SJCRH30 (cell line): ENCODE results near the gene OR2D2. TPM values are rescaled to one million over a fixed set of nuclear protein-coding genes. Genes with fewer than 3 reads are reported as not detected.
A peak's percentile ranks its signal among the peaks of the same experiment; 100 is the strongest.
"Not testable (repeated sequence)": the region's sequence is repeated elsewhere in the genome, so short reads cannot be mapped to it uniquely, and the experiment has no call there.

ENCODE experiments used
- DNase-seq, 2 experiments: peaks; one replicate each; pipeline ENCODE4 v3.0.0-alpha.2; 2015 to 2020
- H3K27ac ChIP-seq: fragments of 250-450 bp; sonication (Bioruptor Pico); 2 replicates; pipeline ENCODE4 v1.5.1; 2020; ENCODE audit warnings: mild to moderate bottlenecking, moderate library complexity
- H3K27me3 ChIP-seq: fragments of 250-450 bp; sonication (Bioruptor Pico); 2 replicates; pipeline ENCODE4 v1.5.1; 2020; ENCODE audit warnings: mild to moderate bottlenecking, moderate library complexity
- H3K36me3 ChIP-seq: fragments of 250-450 bp; sonication (Bioruptor Pico); 2 replicates; pipeline ENCODE4 v1.5.1; 2020; ENCODE audit warnings: mild to moderate bottlenecking, moderate library complexity
- H3K4me1 ChIP-seq: fragments of 250-450 bp; sonication (Bioruptor Pico); 2 replicates; pipeline ENCODE4 v1.5.1; 2020; ENCODE audit warnings: mild to moderate bottlenecking, moderate library complexity
- H3K4me3 ChIP-seq: fragments of 250-450 bp; sonication (Bioruptor Pico); 2 replicates; pipeline ENCODE4 v1.5.1; 2020; ENCODE audit warnings: mild to moderate bottlenecking, moderate library complexity
- H3K9me3 ChIP-seq: fragments of 250-450 bp; sonication (Bioruptor Pico); replicated peaks from 2 replicates; pipeline ENCODE4 v1.5.1; 2020; ENCODE audit warnings: mild to moderate bottlenecking, moderate library complexity
- total RNA-seq: library from RNA; depleted of rRNA; stranded (reverse); fragments of >200 nt; shearing (Covaris generic); gene quantifications from 2 replicates; pipeline ENCODE4 v1.2.3, GENCODE V29; 2014; rRNA removed

OR2D2 gene, protein sequence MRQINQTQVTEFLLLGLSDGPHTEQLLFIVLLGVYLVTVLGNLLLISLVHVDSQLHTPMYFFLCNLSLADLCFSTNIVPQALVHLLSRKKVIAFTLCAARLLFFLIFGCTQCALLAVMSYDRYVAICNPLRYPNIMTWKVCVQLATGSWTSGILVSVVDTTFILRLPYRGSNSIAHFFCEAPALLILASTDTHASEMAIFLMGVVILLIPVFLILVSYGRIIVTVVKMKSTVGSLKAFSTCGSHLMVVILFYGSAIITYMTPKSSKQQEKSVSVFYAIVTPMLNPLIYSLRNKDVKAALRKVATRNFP
- not detected in 2 replicates for total RNA-seq

DNA sequence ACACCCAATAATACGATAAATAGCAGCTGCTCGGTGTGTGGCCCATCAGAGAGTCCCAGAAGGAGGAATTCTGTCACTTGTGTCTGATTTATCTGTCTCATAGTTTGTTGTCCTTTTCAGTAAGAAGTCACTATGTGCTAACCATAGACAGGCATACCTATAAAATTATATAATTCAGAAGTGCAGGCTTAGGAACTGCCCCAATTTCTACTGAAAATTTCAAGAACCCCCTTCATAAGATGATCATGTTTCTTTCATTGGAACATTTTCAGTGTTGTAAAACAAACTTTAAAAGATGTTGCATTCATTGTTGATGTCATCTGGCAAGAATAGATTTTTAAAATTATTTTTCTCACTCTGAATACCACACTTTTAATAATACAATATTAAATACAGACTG, at the start of gene OR2D2:
Gene OR2D2 (minus strand): TSS at position 101 of the 400 bp plus-strand sequence. CDS start 0 bp downstream, at position 101.
- H3K36me3 ChIP-seq, result no peaks in the 10 kb centered on the region
- no peak within 1 kb of the TSS for H3K27ac ChIP-seq
- H3K27me3 ChIP-seq, result no peaks in the 10 kb centered on the region
- H3K4me1 ChIP-seq, result no peaks in the 10 kb centered on the region
- no peaks in the 10 kb centered on the region for H3K9me3 ChIP-seq
- no peak for DNase-seq
- H3K4me3 ChIP-seq, result no peak within 1 kb of the TSS

GRCh38 chr11:6941970-6942369, 49.7 kb upstream of the OR2D2 start:
- Histone ChIP-seq H3K4me3 (no peak overlapping the region), H3K9me3 (no peaks in the 10 kb centered on the region), H3K4me1 (no peaks in the 10 kb centered on the region), H3K27me3 (no peaks in the 10 kb centered on the region), H3K36me3 (no peaks in the 10 kb centered on the region), H3K27ac (no peak overlapping the region)
- DNase-seq, result no peak

DNA sequence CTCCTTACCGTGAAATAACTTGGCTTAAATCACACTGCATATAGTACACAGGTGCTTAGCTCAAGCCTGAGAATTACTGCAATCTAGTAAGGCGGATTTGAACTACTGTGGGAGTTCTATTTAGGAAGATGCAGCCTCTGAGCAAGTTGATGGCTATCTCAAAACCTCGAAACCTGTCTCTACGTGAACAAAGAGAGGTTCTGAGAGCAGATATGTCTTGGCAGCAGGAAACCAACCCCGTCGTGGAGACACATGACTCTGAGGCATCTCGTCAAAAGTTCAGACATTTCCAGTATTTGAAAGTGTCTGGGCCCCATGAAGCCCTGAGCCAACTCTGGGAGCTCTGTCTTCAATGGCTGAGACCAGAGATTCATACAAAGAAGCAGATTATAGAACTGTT, 39.8 kb upstream of the OR2D2 start:
- Histone ChIP-seq H3K4me3 (no peak overlapping the region), H3K27me3 (peaks cover 9% of the 10 kb centered on the region; the same call in 1 of the 2 replicates), H3K36me3 (no peaks in the 10 kb centered on the region), H3K4me1 (no peaks in the 10 kb centered on the region), H3K27ac (no peak overlapping the region), H3K9me3 (no peaks in the 10 kb centered on the region)
- no peak for DNase-seq

- Histone ChIP-seq H3K9me3 (no peaks in the 10 kb centered on the region), H3K36me3 (no peaks in the 10 kb centered on the region), H3K4me1 (no peaks in the 10 kb centered on the region), H3K4me3 (no peak overlapping the region), H3K27ac (no peak overlapping the region), H3K27me3 (peaks cover 9% of the 10 kb centered on the region; the same call in 1 of the 2 replicates)
- DNase-seq, result no peak
Observed at GRCh38 chr11:6931146-6931713, 38.9 kb upstream of the OR2D2 start.

DNA sequence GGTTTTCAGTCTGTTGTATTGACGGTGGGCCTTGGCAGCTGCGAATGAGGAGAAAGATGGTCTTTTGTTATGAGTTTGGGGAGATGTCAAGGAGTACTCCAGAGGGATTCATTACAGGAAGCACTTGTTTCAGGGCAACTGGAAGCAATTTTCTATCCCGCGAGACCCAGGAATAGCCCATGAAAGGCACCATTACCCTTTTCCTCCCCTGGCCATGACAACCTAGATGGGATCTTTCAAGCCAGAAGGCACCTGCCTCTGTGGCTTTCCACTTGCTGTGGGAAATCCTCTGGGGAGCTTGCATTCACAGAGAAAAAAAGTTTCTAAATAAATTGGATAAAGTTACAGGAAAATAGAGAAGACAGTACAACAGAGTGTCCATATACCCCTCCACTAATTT, 36.6 kb upstream of the OR2D2 start:
- H3K27ac ChIP-seq, result no peak overlapping the region
- H3K4me3 ChIP-seq, result no peak overlapping the region
- H3K36me3 ChIP-seq, result no peaks in the 10 kb centered on the region
- no peaks in the 10 kb centered on the region for H3K4me1 ChIP-seq
- no peaks in the 10 kb centered on the region for H3K9me3 ChIP-seq
- H3K27me3 ChIP-seq, result 0 out of 2 replicates have a peak, but pooled peaks cover 5% of the 10 kb centered on the region
- peak in 1 of 2 experiments; percentile 4 for DNase-seq

DNA sequence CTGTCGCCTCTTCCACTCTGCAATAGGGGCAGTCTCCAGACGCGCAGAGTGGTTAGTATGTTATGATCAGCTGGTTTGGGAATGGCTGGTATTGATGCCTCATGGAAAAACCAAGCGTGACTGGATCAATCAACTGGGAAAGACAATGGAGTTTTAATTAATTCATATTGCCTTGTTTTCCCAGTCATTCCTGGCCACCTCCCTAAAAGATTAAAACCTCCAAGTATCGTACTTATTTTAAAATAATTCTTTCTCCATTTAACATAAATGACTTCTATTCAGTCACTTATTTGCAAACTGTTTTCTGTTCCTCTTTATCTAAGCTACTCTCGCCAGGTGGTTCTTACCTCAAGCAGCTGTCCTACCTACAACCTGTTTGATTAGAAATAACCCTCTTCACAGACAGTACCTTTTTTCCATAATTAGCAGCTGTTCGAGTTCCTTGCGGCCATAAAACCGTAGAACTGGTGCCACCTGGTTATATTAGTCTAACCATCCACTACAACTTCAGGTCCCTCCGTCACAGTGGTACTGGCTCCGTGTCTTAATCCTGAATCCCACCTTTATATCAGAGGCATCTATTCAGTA, 34.8 kb upstream of the OR2D2 start:
- Histone ChIP-seq H3K27ac (no peak overlapping the region), H3K4me3 (no peak overlapping the region), H3K9me3 (no peaks in the 10 kb centered on the region), H3K4me1 (no peaks in the 10 kb centered on the region), H3K27me3 (no peaks in the 10 kb centered on the region), H3K36me3 (no peaks in the 10 kb centered on the region)
- no peak for DNase-seq

GRCh38 chr11:6926208-6927029, 34.1 kb upstream of the OR2D2 start, which contains the start of gene ZNF215:
ZNF215 (plus strand) TSS chr11:6926426; CDS start chr11:6932273, 5,847 bp downstream.
- no peaks in the 10 kb centered on the region for H3K4me1 ChIP-seq
- no peaks in the 10 kb centered on the region for H3K27me3 ChIP-seq
- H3K9me3 ChIP-seq, result no peaks in the 10 kb centered on the region
- H3K4me3 ChIP-seq, result no peak within 1 kb of the TSS
- H3K27ac ChIP-seq, result no peak within 1 kb of the TSS
- no peaks in the 10 kb centered on the region for H3K36me3 ChIP-seq
- no peak for DNase-seq

GRCh38 chr11:6925636-6926207, 33.4 kb upstream of the OR2D2 start:
- no peak overlapping the region for H3K4me3 ChIP-seq
- no peaks in the 10 kb centered on the region for H3K36me3 ChIP-seq
- H3K4me1 ChIP-seq, result no peaks in the 10 kb centered on the region
- no peak for DNase-seq
- H3K27me3 ChIP-seq, result no peaks in the 10 kb centered on the region
- no peaks in the 10 kb centered on the region for H3K9me3 ChIP-seq
- no peak overlapping the region for H3K27ac ChIP-seq

DNA sequence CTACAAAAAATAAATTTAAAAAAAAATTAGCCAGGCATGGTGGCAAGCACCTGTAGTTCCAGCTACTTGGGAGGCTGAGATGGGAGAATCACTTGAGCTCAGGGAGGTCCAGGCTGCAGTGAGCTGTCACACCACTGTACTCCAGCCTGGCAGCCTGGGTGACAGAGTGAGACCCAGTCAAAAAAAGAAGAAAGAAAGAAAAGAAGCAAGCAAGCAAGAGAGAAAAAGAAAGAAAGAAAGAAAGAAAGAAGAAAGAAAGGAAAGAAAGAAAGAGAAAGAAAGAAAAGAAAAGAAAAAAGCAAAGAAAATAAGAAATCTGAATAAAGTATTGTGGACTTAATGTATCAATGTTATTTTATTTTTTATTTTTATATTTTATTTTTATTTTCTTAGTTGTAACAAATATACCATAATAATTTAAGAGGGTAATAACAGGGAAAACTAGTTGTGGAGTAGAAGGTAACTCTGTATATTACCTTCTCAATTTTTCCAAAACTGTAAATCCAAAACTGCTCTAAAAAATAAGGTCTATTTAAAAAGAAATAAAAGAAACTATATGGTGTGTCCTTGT, 32.8 kb upstream of the OR2D2 start:
- H3K9me3 ChIP-seq, result no peaks in the 10 kb centered on the region
- no peak overlapping the region for H3K27ac ChIP-seq
- H3K27me3 ChIP-seq, result no peaks in the 10 kb centered on the region
- no peaks in the 10 kb centered on the region for H3K36me3 ChIP-seq
- no peak for DNase-seq
- H3K4me3 ChIP-seq, result no peak overlapping the region
- H3K4me1 ChIP-seq, result no peaks in the 10 kb centered on the region

DNA sequence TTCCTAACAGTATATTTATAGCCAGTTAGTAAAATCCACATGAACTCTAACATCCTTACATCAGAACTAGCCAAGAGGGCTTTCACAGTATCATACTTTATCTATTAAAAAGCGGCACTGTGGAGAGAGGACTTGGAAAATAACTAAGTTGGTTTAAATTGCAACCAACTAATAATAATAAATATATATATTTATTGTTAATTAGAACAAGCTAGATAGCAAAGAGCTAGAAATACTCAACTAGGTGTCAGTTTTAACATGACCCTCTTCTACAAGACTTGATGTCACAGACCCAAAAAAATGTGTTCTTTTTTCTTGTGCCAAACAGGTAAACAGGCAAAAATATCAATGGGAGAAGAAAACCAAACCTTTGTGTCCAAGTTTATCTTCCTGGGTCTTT, 28.4 kb upstream of the OR2D2 start, which contains the start of gene OR2D3:
Gene OR2D3 (plus strand): TSS at position 301 of the 400 bp plus-strand sequence. CDS start 0 bp downstream, at position 301.
- no peak within 1 kb of the TSS for H3K27ac ChIP-seq
- no peaks in the 10 kb centered on the region for H3K36me3 ChIP-seq
- no peaks in the 10 kb centered on the region for H3K27me3 ChIP-seq
- no peaks in the 10 kb centered on the region for H3K9me3 ChIP-seq
- DNase-seq, result no peak
- H3K4me1 ChIP-seq, result no peaks in the 10 kb centered on the region
- H3K4me3 ChIP-seq, result no peak within 1 kb of the TSS

GRCh38 chr11:6919698-6920097, 27.4 kb upstream of the OR2D2 start:
- H3K4me3 ChIP-seq, result no peak overlapping the region
- no peaks in the 10 kb centered on the region for H3K4me1 ChIP-seq
- H3K27me3 ChIP-seq, result no peaks in the 10 kb centered on the region
- H3K27ac ChIP-seq, result no peak overlapping the region
- no peaks in the 10 kb centered on the region for H3K9me3 ChIP-seq
- no peak for DNase-seq
- H3K36me3 ChIP-seq, result no peaks in the 10 kb centered on the region

DNA sequence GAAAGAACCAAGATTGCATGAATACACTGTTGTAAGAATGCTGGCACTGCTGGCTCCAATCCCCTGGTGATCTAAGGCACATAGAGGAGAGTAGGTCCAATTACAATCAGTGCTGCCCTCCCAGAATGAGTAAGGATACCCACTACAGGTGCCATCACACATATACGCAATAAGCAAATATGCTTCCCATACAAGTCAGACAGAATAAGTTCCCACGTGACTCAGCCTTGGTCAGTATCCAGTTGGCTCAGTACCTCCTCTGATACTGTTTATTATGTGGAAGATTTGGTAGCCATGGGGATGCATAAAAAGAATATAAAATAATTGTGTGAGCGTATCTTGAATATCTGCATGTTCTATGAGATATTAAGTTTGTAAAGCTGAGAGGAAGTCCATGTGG, 19.6 kb upstream of the OR2D2 start:
- H3K27me3 ChIP-seq, result no peaks in the 10 kb centered on the region; the same call in 1 of the 2 replicates
- DNase-seq, result no peak
- no peak overlapping the region for H3K4me3 ChIP-seq
- no peaks in the 10 kb centered on the region for H3K36me3 ChIP-seq
- H3K4me1 ChIP-seq, result no peaks in the 10 kb centered on the region
- no peaks in the 10 kb centered on the region for H3K9me3 ChIP-seq
- no peak overlapping the region for H3K27ac ChIP-seq

DNA sequence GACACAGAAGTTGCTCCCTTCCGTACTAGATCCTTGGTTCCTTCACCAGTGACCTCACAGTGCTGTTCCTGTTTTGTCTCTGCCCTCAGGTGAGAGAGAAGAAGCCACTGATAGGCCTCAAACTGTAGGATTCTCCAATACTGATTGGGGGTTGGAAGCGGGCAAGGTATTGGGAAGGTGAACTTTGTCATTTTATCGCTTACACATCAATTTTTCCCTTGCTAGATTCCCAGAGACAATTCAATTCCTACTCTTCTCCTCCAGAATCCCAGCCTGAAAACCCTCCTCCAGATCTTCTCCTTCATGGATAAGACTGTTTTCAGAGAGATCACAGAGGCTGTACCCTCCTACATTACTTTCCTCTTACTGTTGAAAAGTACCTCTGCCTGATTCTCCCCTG, 19.1 kb upstream of the OR2D2 start:
- H3K4me3 ChIP-seq, result no peak overlapping the region
- no peaks in the 10 kb centered on the region for H3K4me1 ChIP-seq
- no peaks in the 10 kb centered on the region for H3K9me3 ChIP-seq
- no peak for DNase-seq
- no peaks in the 10 kb centered on the region; the same call in 1 of the 2 replicates for H3K27me3 ChIP-seq
- H3K27ac ChIP-seq, result no peak overlapping the region
- H3K36me3 ChIP-seq, result no peaks in the 10 kb centered on the region

DNA sequence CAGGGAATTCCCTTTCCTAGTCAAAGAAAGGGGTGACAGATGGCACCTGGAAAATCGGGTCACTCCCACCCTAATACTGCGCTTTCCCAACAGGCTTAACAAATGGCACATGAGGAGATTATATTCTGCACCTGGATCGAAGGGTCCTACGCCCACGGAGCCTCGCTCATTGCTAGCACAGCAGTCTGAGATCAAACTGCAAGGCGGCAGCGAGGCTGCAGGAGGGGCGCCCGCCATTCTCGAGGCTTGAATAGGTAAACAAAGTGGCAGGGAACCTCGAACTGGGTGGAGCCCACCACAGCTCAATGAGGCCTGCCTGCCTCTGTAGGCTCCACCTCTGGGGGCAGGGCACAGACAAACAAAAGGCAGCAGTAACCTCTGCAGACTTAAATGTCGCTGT, 12.5 kb upstream of the OR2D2 start:
- not testable (repeated sequence) for H3K36me3 ChIP-seq, H3K27me3 ChIP-seq, H3K4me1 ChIP-seq, H3K27ac ChIP-seq, H3K4me3 ChIP-seq, DNase-seq, H3K9me3 ChIP-seq
